Stimulated activated CD8-positive, alpha-beta memory T cell treated with anti-CD3 and anti-CD28 coated beads, Interleukin-7, amount 100 ng/mL, for 1 hour (primary cell): ENCODE results near the gene MKNK1.

Source experiments
- DNase-seq, 2 donors: peaks; one replicate each; pipeline ENCODE4 v3.0.0-alpha.2; 2020; ENCODE audit warnings: low read depth in 2 of 2

Gene MKNK1

DNA sequence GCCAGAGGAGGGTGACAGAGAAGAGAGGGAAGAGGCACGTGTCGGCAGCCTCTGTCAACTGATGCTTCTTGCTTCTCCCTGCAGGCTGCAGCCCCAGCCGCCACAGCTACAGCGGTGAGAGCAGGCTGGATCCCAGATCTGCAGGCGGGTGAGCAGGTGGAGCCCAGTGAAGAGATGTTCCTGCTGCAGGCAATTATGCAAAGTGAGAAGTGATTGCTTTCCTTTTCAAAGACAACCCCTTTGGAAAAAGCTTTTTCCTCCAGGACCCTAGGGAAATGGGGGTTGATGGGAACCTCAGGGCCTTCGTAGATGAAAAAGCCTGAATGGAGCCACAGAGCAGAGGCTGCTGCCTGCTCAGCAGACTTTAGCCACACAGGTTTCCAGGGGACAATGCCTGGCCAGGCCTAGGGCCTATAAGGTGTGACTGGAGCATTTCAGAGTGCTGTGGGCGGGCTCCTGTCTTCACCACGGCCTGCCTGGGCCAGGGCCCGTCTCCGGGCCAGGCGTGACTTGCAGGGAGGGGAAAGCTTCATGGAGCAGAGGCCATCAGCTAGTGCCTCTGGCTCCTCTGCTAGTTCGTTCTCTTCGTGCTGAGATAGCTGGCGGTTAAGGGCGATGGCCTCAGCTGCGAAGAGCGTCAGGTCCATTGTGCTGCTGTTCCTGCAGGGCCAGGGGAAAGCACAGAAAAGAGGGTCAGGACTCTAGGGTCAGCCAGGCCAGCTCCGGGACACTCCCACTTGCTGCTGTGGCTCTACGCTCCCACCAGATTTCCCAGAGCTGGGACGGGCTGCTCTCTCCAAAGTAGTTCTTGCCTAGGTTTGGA lies 45.7 kb downstream of the MKNK1 start:
- no peak for DNase-seq

GRCh38 chr1:46557403-46557802 lies 46.7 kb downstream of the MKNK1 start:
- no peak for DNase-seq

DNA sequence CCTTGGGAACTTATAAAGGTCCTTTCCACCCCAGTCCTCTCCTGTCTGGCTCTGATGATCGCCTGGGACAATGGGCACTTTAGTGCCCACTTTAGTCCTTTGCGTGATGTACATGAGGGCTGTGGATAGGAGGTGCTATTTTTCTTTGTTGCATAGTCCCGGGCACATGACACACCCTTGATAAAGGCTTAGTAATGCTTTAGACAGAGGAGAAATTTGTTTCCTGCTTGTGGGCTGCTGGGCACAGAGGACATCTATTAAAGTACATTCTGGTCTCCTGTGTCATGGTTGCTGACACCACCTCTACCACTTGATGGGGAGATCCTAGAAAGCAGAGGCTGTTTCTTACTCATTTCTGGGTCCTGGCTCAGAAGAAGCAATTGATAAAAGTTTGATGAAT lies 47.2 kb downstream of the MKNK1 start:
- no peak for DNase-seq

DNA sequence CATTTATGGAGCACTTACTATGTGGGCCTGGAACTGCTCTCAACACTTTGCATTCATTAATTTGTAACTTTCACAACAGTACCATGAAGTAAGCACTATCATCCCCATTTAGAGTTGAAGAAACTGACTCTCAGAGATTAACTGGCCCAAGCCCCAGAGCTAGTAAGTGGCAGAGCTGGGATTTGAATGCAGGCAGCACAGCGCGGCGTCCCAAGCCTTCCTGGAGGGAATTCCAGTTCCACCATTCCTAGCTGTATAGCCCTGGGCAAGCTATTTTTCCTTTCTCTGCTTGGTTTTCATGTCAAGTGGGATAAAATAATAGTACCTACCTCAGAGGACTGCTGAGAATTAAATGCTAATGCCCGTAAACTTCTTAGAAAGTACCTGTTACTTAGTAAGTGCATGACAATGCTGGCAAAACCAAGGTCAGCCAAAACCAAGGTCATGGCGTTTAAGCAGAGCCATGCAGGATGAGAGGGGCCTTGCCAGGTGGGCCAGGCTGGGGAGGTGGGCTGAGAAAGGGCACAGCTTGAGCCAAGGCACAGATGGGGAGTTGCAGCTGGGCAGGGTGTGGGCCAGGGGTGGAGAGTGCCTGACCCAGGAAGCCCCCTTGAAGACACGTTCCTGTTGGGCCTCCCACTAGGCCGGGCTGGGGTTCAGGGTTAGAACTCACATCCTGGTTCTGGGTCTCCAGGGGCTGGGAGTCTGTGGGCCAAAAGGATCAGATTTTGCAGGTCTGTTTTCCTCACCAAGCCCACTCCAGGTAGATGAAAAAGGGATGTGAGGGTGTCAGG lies 48.0 kb downstream of the MKNK1 start:
- no peak for DNase-seq

DNA sequence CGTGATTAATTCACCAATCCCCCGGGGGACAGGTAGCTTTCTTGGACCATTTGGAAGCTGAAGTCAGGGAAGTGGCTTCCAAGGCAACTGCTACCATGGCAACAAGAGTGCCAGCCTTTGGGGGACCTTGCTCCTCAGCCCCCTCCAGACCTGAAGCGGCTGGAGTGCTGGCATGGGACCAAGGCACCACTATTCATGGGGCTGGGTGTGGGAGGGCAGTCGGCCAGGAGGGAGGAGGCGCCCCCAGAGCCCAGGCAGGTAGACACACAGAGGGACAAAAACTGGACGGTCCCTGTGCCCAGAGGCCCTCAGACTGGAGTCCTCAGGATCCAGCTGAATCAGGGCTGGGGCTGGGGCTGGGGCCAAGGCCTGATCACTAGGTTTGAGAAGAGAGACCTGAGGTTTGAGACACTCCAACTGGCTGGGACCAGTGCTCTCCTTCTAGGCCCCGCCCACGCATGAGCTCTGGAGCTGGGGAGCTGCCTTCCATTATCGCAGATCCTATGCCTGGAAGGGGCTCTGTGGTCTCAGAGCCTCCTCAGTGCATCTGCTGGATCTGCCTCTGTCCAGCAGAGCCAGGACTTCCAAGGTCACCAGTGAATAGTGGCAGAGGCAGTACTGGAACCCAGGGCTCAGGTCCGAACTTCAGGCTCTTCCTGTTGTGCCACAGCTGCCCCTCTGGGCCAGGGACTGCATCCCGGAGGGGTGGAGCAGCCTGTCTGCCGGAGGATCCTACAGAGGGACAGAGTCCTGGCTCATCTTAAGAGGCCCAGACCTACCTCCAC lies 49.3 kb downstream of the MKNK1 start:
- DNase-seq = no peak

- no peak for DNase-seq
These were observed 49.9 kb downstream of the MKNK1 start for GRCh38 chr1:46554236-46554596.

- no peak for DNase-seq
These were observed 50.6 kb downstream of the MKNK1 start for GRCh38 chr1:46553506-46553905.

DNA sequence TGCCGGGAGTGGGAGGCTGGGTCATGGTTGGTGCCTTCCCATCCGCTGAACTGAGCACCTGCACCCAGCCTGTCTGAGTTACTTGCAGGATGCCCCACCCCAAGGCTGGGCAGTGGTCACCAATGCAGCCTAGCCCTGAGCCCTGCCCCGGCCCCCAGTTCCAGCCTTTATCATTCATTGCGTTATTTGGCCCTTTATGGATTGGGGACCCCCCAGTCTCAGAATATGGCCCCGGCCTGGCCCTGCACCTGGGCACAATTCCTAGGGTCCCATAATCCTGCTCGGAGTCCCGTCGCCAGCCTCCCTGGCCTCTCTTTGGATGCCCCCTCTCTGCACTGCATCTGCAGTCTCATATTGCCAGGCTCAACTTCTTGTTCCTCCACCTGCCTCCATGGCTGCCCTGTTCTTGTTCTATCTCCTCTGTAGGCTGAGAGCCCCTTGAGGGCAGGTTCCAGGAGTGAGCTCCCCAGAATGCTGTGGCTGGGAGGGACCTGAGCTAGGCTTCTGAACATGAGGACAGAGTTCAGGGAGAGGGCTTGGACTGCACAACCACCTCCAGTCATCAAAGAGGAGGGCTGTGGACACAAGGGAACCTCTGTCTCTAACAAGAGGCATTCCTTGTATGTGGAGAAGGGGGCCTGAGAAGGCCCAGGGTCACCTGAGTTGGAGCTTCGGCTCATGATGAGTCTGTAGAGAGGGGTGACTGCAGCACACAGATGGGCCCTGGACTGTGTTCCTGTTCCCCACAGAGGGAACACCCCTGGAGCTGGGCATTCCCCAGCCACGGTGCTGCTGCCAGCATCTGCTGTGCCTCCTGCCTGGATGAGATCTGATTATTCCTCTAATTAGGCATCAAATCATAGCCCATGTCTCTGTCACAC lies 51.5 kb downstream of the MKNK1 start:
- no peak for DNase-seq

- DNase-seq = no peak
These were observed 52.4 kb downstream of the MKNK1 start, which contains the start of gene KNCN for GRCh38 chr1:46551597-46552095. KNCN (minus strand) TSS chr1:46551647; CDS start chr1:46551215, 432 bp downstream.

DNA sequence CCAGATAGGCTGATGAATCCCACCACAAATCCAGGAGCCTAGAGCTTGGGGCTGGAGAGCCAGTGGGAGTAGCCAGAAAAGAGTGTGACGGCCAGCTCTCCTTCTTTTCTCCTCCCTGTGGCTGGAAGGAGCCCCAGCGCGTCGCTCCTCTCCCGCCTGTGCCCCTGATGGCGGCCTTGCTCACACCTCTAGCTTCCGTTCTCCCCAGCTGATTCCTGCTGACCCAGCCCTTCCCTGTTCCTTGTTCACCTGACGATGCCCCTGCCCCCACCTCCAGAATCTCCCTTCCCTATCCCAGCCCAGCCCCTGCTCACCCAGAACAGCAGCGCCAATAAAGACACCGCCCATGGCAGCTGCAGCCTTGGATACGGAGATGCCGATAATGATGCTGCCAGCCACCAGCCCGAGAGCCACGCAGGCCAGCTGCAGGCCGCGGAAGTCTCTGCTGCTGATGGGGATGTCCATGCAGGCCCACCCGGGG lies 53.3 kb downstream of the MKNK1 start:
- DNase-seq = no peak

DNA sequence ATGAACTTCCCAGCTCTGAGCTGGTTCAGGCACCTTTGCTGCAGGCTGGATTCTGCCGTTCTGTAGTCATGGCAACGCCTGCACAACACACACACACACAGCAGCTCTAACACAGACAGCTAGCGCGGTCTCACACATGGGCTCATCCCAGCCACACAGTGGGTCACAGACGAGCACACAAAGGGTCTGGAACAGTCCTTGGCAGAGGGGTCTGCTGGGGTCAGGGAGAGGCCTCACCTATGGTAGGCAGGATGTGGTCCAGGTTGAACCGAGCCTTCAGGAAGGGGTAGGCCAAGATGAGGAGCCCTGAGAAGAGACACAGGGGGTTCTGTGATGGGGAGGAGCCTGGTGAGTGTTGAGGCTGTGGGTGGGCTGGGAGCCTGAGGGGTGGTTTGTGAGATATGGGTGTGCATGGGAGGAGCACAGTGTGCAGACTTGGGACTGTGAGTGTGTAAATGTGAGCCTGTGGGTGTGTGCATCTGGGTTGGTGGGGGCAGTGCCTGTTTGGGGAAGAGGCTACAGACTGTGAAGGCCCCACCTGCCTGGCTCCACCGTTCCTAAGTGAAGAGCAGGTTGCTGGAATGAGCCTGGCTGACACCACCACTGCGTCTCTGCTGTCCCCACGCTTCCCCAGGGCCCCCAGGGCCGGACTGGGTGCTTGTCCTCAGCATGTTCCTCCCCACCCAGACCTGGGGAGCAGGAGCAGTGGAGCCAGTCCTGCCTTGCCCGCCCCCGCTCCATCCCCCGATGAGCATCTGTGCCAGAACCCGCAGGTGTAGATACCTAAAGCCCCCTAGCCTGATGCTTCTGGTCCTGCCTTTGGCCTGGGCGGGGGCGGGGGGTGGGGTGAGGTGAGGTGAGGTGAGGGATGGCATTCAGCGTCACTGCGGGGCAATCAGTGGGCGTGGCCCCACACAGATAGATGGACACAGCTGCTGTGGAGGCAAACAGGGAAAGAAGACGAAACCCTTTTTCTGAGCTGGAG lies 54.1 kb downstream of the MKNK1 start:
- peak in 1 of 2 donors; percentile 12 for DNase-seq

GRCh38 chr1:46547481-46548383 lies 56.3 kb downstream of the MKNK1 start:
- no peak for DNase-seq

- DNase-seq = no peak
These were observed 57.9 kb downstream of the MKNK1 start for GRCh38 chr1:46546210-46546609.

DNA sequence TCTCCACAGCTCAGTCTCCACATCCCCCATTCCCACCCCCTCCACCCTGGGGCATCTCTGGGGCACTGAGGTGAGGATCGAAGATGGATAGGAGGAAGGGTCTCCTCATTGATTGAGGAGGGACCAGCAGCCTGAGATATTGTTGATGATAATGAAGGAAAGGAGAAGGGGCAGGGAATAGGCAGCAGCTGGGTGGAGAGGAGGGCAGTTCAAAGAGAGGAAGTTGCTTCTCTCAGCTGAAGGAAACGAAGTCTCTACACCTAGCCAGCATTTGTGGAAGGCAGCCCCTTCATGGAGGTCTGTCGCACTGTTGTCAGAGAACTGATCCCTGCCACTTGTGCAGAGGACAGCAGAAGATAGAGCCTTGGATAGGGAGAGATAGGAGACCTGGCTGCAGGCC lies 58.3 kb downstream of the MKNK1 start:
- DNase-seq = no peak

- DNase-seq = no peak
These were observed 59.4 kb downstream of the MKNK1 start for GRCh38 chr1:46544561-46545240.

GRCh38 chr1:46543761-46544560 lies 60.1 kb downstream of the MKNK1 start:
- DNase-seq = no peak

- DNase-seq = no peak
These were observed 60.7 kb downstream of the MKNK1 start for GRCh38 chr1:46543382-46543760.
